Endothelial cell (in vitro differentiated cells): ENCODE results near the gene ATP1A1. TPM values are rescaled to one million over a fixed set of nuclear protein-coding genes. Genes with fewer than 3 reads are reported as not detected.

Experiments
- DNase-seq: peaks from one replicate; pipeline ENCODE4 v3.0.0; 2021; ENCODE audit warnings: low spot score
- H3K27ac Mint-ChIP-seq: one replicate; pipeline ENCODE4 v1.8.0; 2021; ENCODE audit warnings: mixed read lengths, inconsistent platforms; ENCODE audit not compliant: unreplicated experiment
- H3K27me3 Mint-ChIP-seq: one replicate; pipeline ENCODE4 v1.8.0; 2021; ENCODE audit warnings: mild to moderate bottlenecking, moderate library complexity, mixed read lengths, inconsistent platforms; ENCODE audit not compliant: unreplicated experiment
- H3K36me3 Mint-ChIP-seq: one replicate; pipeline ENCODE4 v1.8.0; 2021; ENCODE audit warnings: mild to moderate bottlenecking, low read depth, mixed read lengths, inconsistent platforms; ENCODE audit not compliant: unreplicated experiment
- H3K4me1 Mint-ChIP-seq: one replicate; pipeline ENCODE4 v1.8.0; 2021; ENCODE audit warnings: mild to moderate bottlenecking, mixed read lengths, inconsistent platforms; ENCODE audit not compliant: unreplicated experiment
- H3K4me3 Mint-ChIP-seq: one replicate; pipeline ENCODE4 v1.8.0; 2021; ENCODE audit warnings: mild to moderate bottlenecking, mixed read lengths, inconsistent platforms; ENCODE audit not compliant: unreplicated experiment
- H3K9me3 Mint-ChIP-seq: one replicate; pipeline ENCODE4 v1.8.0; 2021; ENCODE audit warnings: mixed read lengths, inconsistent platforms; ENCODE audit not compliant: unreplicated experiment
- CTCF ChIP-seq: fragments of 200-600 bp; sonication (generic); IDR thresholded peaks from one replicate; pipeline ENCODE4 v1.5.0; 2021; ENCODE audit warnings: antibody characterized with exemption; ENCODE audit not compliant: unreplicated experiment
- total RNA-seq: library from RNA; stranded (reverse); fragmentation: NEBNext Ultra II Directional; extraction: Animal tissue kit (Norgen Biotek cat#: 25700); gene quantifications from one replicate; pipeline ENCODE4 v1.2.1, GENCODE V29; 2021; ENCODE audit not compliant: unreplicated experiment

Gene ATP1A1
- total RNA-seq, 1 donor from 2014 or later = 156 TPM

DNA sequence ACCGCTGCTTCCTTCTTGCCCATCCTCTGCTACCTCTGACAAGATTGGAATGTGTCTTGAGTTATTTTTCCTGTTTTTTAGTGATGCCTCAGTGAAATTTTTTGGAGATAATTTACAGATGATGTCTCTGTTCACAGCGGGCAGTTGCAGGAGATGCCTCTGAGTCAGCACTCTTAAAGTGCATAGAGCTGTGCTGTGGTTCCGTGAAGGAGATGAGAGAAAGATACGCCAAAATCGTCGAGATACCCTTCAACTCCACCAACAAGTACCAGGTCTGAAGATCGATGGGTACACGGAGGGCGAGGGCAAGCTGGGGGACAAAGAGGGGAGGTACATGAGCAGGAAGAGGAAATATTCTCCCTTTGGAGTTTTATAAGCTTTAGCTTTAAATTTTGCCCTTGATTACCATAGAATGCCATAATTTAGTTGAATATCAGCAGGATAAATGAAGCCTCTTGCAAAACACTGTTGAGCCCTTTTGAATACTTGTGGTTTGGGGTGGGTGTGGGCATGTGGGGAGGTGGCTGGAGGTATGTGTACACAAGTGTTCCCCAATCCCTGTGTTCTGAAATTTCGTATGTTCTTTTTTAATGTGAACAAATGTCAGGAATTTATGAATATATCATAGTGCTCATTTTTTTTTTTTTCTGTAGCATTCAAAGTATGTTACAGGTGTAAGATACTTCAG lies 19.8 kb downstream of the ATP1A1 start:
- peaks cover 60% of the 10 kb centered on the region for H3K36me3 Mint-ChIP-seq
- TF ChIP-seq CTCF = no peak
- no peak overlapping the region for H3K27ac Mint-ChIP-seq
- H3K4me3 Mint-ChIP-seq = no peak overlapping the region
- H3K4me1 Mint-ChIP-seq = no peaks in the 10 kb centered on the region
- no peaks in the 10 kb centered on the region for H3K9me3 Mint-ChIP-seq
- H3K27me3 Mint-ChIP-seq = no peaks in the 10 kb centered on the region
- DNase-seq = no peak

DNA sequence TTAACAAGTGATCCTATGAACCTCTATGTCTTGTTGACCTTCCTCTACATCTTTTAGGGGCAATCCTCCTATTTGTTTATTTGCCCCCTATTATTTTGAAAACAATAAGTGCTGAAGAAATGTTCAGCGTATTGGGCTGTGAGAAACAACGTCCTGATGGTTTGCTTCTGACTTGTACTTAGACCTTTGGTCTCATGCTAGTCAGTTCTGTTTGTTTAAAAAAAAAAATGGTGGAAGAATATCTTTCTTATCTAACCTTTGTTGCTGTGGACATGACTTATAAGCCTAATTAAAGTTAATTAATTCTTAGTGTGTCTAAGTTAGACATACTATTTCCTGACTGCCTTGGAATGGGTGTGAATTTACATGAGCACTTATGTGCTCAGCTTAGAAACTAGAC lies 20.7 kb downstream of the ATP1A1 start:
- Mint-ChIP-seq H3K36me3 (peaks cover 61% of the 10 kb centered on the region), H3K4me3 (no peak overlapping the region), H3K27ac (no peak overlapping the region), H3K4me1 (no peaks in the 10 kb centered on the region), H3K27me3 (no peaks in the 10 kb centered on the region), H3K9me3 (no peaks in the 10 kb centered on the region)
- no peak for TF ChIP-seq CTCF
- DNase-seq = no peak

GRCh38 chr1:116394270-116394669 lies 21.2 kb downstream of the ATP1A1 start:
- Mint-ChIP-seq H3K9me3 (no peaks in the 10 kb centered on the region), H3K4me1 (no peaks in the 10 kb centered on the region), H3K4me3 (no peak overlapping the region), H3K36me3 (peaks cover 61% of the 10 kb centered on the region), H3K27ac (no peak overlapping the region), H3K27me3 (no peaks in the 10 kb centered on the region)
- no peak for TF ChIP-seq CTCF
- DNase-seq = no peak

- Mint-ChIP-seq H3K4me3 (no peak overlapping the region), H3K4me1 (no peaks in the 10 kb centered on the region), H3K27me3 (no peaks in the 10 kb centered on the region), H3K36me3 (peaks cover 70% of the 10 kb centered on the region), H3K27ac (no peak overlapping the region), H3K9me3 (no peaks in the 10 kb centered on the region)
- no peak for TF ChIP-seq CTCF
- DNase-seq = no peak
Observed at GRCh38 chr1:116396769-116397168, 23.7 kb downstream of the ATP1A1 start.

DNA sequence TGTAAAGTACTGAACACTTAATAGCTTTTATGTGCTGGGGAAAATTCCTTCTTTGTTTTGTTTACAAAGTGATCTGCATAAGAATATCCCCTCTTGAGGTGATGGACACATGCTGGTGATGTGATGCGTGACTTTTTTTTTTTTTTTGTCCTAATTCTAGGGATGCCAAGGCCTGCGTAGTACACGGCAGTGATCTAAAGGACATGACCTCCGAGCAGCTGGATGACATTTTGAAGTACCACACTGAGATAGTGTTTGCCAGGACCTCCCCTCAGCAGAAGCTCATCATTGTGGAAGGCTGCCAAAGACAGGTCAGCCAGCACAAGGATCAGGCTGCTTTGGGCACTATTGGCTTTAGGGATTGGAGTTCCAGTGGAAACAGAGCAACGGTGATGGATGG lies 24.7 kb downstream of the ATP1A1 start:
- peaks cover 67% of the 10 kb centered on the region for H3K36me3 Mint-ChIP-seq
- no peak overlapping the region for H3K4me3 Mint-ChIP-seq
- no peak for TF ChIP-seq CTCF
- H3K27ac Mint-ChIP-seq = no peak overlapping the region
- DNase-seq = no peak
- H3K27me3 Mint-ChIP-seq = no peaks in the 10 kb centered on the region
- H3K9me3 Mint-ChIP-seq = no peaks in the 10 kb centered on the region
- H3K4me1 Mint-ChIP-seq = no peaks in the 10 kb centered on the region
